Jurkat, Clone E6-1 (cell line): ENCODE measurements around the gene IL17A. TPM values are rescaled to one million over a fixed set of nuclear protein-coding genes. Genes with fewer than 3 reads are reported as not detected.

ENCODE experiments used
- DNase-seq: peaks from one replicate; pipeline ENCODE4 v3.0.0-alpha.2; 2011; ENCODE audit warnings: low read depth, low spot score
- H3K4me3 ChIP-seq: 2 replicates; pipeline ENCODE4 v1.5.1; 2011; ENCODE audit warnings: mild to moderate bottlenecking, low read length, control low read depth, moderate library complexity
- polyA plus RNA-seq: library from polyadenylated mRNA; unstranded; fragments of >200 nt; gene quantifications from one replicate; pipeline ENCODE4 v1.2.1, GENCODE V29; 2012; ENCODE audit warnings: missing spikeins; ENCODE audit not compliant: insufficient read length, insufficient read depth

Gene IL17A
- not detected for polyA plus RNA-seq

DNA sequence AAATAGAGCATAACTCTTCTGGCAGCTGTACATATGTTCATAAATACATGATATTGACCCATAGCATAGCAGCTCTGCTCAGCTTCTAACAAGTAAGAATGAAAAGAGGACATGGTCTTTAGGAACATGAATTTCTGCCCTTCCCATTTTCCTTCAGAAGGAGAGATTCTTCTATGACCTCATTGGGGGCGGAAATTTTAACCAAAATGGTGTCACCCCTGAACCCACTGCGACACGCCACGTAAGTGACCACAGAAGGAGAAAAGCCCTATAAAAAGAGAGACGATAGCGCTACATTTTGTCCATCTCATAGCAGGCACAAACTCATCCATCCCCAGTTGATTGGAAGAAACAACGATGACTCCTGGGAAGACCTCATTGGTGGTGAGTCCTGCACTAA lies at the start of gene IL17A:
Gene IL17A, plus strand, starts transcription at position 301 of the 400 bp plus-strand sequence. Its CDS starts 57 bp downstream, at position 358.
- no peak for DNase-seq
- no peak within 1 kb of the TSS for H3K4me3 ChIP-seq

DNA sequence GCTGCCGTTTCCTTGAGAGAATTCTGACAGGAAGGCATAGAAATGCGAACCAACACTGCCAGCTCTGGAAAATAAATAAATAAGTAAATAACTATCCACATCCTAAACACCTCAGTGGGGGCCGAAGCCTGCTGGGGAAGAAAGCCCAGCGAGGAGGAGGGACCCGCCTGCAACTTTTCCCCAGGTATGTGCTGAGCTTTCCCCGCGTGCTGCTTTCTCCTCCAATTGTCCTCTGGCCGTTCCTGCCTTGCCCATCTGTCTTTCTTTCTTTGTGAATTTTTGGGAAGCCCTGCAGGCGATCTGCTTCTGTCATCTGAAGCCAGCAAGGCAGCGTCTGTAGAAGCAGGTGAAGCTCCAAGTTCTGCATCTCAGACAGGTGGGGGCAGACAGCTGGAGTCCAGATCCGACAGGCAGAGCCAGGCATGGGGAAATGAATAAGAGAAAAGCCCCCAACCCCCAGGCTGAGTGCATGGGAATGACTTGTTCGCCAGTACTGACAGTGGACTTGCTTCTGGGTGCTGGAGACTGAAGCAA lies 49.2 kb upstream of the IL17A start:
- no peak overlapping the region for H3K4me3 ChIP-seq
- DNase-seq, result no peak

DNA sequence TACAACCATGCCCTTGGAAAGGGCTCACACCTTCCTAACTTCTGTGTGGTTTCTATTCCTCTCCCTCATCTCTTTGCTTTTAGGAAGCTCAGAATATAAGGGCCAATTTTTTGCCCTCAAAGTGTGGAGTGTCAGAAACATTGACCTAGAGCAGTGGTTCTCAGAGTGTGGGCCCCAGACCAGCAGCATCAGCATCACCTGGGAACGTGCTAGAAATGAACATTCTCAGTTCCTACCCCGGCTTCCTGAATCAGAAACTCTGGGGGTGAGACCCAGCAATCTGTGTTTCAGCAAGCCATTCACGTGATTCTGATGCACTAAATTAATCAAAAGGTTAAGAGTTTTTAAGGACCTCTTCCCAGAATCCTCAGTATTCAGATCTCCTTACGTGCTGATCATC lies 47.9 kb upstream of the IL17A start:
- no peak overlapping the region for H3K4me3 ChIP-seq
- no peak for DNase-seq

DNA sequence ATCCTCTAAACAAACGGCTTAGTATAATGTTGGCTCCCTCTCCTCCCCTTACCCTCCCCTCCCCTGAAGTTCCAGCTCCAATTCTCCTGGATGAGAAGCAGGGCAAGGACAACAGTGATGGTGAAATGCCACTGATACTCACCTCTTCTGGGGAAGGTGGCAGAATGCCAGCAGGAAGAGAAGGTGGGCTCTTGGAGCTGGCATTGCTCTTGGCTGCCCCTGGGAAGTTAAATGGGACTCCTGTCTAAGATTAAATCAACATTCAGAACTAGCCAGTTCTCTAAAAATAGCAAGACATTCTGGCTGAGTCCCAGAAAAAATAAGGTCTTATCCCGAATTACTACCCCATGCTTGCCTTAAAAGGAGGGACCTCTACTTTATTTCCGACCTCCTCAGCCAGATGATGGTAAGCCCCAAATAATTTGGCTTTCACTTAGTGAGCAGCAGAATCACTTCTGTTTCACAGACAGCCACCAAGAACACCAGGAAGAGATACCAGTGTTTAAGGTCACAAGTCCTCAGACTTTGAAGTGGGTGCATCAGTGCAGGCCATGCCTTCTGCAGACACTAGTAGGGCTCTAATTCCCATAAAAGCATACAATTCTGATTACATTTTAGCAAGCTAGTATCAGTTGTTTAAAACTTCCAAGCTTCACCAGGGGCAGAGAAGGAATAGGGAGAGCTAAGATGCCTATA lies 46.0 kb upstream of the IL17A start:
- DNase-seq, result no peak
- H3K4me3 ChIP-seq, result no peak overlapping the region

DNA sequence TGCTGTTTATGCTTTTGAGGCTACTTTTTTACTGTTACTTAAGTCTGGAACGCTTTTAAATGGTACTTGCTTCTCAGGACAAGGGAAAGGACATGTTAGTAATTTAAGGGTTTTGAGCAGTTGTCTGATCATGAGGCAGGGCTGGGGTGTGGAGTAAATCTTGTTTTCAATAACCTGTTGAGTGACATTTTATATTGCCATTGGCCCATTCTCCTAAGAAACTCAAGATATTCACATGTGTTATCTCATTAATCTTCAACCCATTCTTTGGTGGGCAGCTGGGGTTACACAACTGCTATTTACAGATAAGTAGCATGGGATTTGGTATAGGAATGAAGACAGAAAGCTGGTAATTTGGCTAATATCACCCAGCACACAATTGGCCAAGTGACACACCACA lies 44.6 kb upstream of the IL17A start:
- no peak for DNase-seq
- H3K4me3 ChIP-seq, result no peak overlapping the region

DNA sequence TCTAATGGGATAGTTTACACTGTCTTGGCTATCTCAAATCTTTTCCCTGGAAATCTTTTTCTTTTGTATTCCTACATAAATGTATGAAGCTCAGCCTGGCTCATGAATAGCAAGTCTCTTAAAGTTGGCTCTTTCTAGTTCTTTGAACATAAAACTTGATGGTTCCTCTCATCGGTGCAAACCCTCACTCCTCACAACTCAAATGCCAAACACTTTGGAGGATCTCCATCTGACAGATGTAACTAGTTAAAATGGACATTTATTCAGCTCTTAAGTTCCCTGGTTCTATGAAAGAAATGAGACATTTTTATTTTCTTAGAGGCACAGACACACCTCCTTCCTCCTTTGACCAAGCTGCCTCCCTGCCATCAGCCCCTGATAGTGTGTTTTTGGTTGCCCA lies 43.6 kb upstream of the IL17A start:
- DNase-seq, result no peak
- no peak overlapping the region for H3K4me3 ChIP-seq

DNA sequence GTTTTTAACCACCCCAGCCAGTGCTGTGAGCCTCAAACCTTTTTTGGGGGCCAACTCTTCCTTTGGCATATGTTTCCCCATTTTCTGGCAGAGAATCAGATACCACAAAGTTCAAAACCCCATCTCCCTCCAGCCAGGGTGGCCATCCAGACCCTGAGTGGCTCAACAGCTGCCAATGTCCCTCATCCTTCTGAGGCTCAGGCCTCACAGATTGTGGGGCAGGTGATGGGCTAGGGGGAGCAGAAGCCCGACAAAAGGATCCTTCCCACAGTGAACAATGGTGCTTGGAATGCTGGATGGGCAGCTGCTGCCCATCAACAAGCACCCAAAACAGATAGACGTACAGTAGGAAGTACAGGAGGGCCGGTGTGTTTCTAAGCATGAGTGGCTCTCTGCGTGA lies 42.6 kb upstream of the IL17A start:
- no peak for DNase-seq
- H3K4me3 ChIP-seq, result no peak overlapping the region

DNA sequence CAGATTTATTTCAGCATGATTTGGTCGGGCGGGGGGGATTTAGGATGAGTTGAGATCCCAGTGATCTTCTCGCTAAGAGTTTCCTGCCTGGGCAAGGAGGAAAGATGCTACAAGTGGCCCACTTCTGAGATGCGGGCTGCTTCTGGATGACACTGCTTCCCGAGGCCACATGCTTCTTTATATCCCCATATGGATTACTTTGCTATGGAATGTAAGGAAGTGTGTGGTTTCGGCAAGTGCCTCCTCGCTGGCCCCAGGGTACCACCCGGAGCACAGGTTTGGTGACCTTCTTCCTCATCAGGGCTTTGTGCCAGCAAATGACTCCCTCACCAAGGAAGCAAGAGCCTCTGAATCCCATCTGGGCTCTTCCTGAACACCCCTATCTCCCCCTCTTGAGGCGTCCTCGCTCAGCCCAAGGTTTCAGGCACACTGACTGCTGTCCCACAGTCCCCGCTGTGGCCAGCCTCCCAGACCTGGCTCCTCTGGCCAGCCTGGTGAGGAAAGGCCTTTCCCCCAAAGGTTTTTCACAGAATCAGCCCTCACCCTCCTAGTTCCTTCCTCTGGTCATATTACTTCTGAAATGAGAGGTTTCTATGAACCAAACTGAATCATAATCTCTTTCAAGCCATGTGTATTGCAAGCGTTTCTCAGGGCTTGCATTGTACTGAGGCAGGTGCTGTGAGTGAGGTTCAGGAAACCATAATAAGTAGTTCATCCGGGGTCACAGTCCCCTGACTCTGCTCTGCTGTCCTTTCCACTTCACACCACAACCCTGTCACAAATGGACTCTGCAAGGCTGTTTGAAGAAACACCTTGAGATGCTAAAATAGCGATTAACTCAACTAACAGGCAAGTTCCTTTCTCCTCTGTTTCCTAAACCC lies 41.7 kb upstream of the IL17A start:
- no peak for DNase-seq
- H3K4me3 ChIP-seq, result no peak overlapping the region

DNA sequence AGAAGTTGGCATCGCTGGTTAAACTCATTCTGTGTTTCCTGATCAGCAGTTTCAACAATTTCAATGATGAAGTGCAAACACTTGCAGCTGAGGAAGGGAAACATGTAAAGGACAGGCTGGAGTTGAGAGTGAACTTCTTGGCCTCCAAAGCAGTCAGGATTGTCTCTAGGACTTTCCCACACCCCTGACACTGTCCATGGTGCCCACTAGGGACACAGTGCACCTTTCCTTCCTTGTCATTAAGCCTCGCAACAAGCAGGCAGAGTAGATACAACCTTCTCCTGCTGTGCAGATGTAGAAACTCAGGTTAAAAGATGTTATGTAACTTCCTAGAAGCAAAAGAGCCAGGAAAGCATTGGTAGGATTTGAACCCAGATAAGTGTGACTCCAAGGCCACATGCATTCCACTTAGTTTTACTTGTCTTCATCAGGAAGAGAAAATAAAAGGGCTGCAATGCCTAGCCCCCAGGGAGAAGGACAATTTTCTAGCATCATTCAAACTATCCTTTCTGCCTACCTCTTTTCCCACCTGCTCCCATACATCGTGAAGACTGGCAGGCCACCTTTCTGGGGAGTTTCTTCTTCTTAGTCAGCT lies 39.2 kb upstream of the IL17A start:
- no peak overlapping the region for H3K4me3 ChIP-seq

DNA sequence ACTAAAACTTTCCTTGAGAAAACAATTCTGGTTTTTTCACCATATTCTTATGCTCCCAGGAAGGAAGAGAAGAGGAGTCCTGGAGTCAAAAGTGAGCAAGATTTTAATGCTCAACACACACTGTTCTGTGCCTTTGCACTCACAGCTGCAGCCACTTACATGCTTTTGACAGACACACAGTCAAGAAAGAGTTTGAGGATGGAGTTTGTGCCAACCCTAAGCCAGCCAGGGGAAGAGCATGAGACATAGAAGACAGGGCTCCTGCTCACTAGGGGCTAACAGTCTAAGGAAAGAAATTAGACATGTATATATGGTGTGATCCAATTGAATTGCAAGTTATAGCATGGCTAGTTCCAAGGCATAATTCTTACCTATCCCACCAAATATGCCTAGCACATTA lies 37.1 kb upstream of the IL17A start:
- no peak for DNase-seq
- no peak overlapping the region for H3K4me3 ChIP-seq

More for the DNA sequence above, 39.2 kb upstream of the IL17A start:
- no peak for DNase-seq

DNA sequence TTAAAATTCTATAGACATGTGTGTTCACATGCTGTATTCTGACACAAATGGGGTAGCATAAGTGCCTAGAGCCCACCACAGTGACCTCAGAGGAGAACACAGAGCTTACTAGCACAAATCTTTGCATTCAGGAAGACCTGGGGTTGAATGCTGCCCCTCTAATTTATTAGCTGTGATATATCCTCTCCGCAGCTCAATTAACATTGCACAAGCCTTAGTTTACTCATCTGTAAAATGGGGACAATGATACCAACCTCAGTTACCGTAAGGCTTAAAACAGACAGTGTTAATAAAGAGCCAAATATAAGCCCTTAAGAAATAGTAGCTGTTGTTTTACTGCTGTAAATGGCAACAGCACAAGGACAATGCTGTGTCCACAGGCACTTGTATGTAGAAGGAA lies 36.2 kb upstream of the IL17A start:
- no peak overlapping the region for H3K4me3 ChIP-seq

DNA sequence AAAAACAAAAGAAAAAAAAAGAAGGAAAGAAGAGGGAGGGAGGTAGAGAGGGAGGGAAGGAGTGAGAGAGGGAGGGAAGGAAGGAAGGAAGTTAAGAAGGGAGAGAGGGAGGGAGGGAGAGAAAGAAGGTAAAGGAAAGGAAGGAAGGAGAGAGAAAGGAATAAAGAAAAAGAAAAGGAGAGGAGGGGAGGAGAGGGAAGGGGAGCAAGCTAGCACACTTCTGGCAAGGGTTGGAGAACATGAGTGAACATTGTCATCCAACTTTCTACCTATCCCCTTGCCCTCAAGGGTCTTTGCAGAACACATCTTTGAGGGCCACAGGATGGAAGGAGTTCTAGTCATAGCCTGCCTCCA lies 34.1 kb upstream of the IL17A start:
- no peak overlapping the region for H3K4me3 ChIP-seq
- DNase-seq, result no peak

More for the DNA sequence above, 36.2 kb upstream of the IL17A start:
- DNase-seq, result no peak

DNA sequence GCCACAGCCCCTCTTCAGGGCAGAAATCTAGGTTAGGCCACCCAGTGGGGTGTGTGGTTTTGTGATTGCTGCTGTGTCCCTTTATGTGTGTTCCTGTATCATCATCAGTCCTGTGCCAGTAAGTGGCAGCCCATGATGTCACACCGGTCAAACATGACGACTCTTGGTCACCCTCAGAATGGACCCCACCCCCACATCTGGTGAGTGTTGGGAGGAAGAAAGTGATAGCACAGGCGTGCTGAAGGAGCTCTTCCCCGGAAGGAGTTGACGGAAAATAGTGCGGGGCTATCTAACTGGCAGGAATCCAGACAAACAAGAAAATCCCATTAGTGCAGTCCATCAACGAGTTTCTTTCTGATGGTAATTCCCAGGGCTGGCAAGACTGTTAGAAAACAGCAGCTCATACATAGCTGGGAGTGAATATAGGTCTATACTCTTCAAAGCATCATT lies 33.4 kb upstream of the IL17A start:
- DNase-seq, result no peak
- no peak overlapping the region for H3K4me3 ChIP-seq

DNA sequence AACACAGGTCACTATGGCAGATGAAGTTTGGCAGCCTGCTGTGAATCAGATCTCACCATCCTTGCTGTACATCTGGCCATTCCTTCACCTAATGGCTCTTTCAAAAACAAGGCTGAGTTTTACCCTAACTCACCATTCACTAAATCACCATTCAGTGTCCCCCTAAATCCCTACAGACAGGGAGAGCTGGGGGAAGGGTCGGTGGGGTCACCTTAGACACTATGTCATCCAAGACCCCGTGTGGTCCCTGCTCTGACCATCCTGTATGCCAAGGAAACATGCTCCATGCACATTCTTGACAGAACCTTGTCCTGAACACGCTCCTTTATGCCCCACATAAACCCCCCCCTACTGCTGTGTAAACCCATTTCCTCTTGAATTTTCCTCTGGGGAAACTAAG lies 31.8 kb upstream of the IL17A start:
- DNase-seq, result no peak
- H3K4me3 ChIP-seq, result no peak overlapping the region

DNA sequence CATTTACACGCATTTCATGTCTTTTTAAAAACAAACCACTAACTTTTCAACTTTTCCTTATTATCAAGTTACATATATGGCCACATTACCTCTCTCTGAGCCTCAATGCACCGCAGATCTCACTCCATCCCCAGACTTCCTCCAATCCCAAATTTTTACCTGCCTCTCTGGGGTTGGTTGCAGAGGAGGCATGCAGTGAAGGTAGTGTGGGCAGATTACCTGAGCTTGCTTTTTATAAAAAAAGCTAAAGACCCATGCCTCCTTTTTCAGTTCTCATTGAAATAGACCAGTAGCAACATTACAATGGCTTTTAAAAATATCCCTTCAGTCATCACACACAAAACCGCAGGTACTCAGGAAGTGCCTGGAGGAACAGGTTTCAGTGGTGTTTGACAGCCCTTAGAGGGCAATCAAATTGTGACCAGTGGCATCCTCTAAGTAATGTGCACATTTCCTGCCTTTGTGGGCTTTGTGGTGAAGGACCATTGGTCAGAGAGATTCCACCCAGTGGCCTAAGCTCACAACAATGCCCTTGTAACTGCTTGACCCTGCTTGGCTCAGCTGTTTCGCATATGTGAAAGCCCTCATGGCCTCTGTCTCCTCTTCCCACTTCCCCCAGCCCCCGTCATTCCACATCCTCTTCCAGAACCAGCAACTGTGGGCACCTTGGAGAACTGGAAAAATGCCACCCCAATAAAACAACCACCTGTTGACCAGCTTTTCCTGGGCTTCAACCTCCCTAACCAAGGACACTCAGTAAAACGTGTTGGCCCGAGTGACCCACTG lies 30.2 kb upstream of the IL17A start:
- DNase-seq, result no peak
- H3K4me3 ChIP-seq, result no peak overlapping the region

DNA sequence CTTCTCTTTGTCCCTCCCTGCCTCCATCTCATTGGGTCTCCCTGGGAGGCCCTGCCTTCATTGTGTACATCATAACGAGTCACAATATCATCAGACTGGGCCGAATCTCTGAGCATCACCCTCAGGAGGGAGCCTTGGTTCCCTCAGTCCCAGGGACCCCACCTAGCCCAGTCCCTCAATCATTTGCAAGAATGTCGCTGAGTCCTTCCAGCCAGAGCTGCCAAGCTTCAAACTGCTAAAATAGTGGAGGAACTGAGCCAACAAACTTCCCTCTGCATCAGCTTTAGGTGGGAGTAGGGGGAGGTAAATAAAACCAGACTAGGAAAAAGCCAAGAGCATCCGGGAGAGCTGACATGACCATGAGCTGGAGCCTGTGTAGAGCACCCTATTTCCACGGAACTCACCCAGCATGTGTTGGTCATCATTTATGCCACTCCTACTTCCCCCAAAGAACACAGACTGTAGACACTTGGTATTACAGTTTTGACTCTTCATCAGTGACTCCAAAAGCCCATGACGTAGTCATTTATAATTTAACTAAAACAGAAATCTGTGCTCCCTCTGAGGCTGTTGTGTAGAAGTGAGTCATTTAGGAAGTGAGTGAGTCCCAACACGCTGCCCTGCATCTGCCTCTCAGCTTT lies 28.8 kb upstream of the IL17A start:
- H3K4me3 ChIP-seq, result no peak overlapping the region
- DNase-seq, result no peak

DNA sequence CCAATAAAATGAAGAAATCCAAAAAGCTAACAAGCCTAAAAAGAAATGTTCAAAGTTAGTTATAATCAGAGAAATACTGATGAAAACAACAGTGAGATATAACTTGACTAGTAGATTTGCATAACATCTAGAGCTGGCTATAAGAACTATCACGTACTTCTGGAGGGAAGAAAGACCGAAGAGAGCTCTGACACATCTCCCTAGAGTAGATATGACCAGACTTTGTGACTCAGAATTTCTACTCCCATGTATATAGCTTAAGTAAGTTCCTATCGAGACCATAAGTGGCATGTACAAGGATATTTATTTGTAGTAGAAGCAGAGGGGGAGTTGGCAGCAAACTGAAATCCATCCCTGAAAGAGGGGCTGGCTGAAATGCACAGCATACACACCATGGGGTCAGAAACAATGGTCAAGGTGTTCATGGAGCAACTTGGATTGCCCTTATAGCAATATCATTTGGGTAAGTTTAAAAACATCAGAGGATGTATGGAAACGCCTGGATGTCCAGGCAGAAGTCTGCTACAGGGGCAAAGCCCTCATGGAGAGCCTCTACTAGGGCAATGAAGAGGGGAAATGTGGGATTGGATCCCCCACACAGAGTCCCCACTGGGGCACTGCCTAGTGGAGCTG lies 25.6 kb upstream of the IL17A start:
- no peak for DNase-seq
- H3K4me3 ChIP-seq, result no peak overlapping the region

DNA sequence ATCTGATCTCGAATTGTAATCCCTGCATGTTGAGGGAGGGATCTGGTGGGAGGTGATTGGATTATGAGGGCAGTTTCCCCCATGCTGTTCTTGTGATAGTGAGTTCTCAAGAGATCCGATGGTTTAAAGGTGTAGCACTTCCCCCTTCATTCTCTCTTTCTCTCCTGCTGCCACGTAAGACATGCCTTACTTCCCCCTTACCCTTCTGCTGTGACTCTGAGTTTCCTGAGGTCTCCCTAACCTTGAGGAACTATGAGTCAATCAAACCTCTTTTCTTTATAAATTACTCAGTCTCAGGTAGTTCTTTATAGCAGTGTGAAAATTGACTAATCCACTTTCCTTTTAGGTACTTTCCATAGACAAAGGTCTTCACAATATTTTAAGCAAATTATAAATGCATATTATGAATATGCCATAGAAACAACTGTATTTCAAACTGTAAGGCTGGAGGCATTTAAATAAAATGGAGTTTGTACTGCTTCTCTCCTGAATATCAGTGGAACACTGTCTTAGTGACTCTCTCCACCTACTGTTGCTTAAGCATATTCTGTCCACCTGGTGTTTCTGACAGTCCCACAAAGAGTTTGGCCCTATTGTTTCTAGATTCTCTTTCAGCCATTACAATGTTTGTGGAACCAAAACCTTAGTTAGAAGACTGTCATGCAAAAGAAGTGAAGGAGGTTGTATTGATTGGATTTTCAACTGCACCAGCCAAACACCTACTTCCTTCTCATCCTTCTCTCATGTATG lies 24.3 kb upstream of the IL17A start:
- no peak overlapping the region for H3K4me3 ChIP-seq
- no peak for DNase-seq
